GM21367 (cell line): Measurements from ENCODE around the gene GLOD5.

Experiments
- ATAC-seq: cut with Tn5 transposase; IDR thresholded peaks from one replicate; pipeline ENCODE4 v1.9.1; 2021; ENCODE audit not compliant: unreplicated experiment

GLOD5 gene

GRCh38 chrX:48753708-48754228, 7.8 kb upstream of the GLOD5 start:
- ATAC-seq: no peak

- ATAC-seq: no peak
These were observed 7.3 kb upstream of the GLOD5 start for GRCh38 chrX:48754238-48754637.

- ATAC-seq: no peak
These were observed 7.7 kb downstream of the GLOD5 start for GRCh38 chrX:48769230-48769629.

- ATAC-seq: no peak
These were observed 8.7 kb downstream of the GLOD5 start for GRCh38 chrX:48770296-48770695.

- no peak for ATAC-seq
These were observed 11.1 kb downstream of the GLOD5 start for GRCh38 chrX:48772602-48773001.

- ATAC-seq: no peak
These were observed 15.4 kb downstream of the GLOD5 start for GRCh38 chrX:48776818-48777439.

- ATAC-seq: no peak
These were observed 17.9 kb downstream of the GLOD5 start for GRCh38 chrX:48779399-48779798.

GRCh38 chrX:48781705-48782104, 20.2 kb downstream of the GLOD5 start:
- no peak for ATAC-seq

GRCh38 chrX:48782216-48782615, 20.7 kb downstream of the GLOD5 start:
- no peak for ATAC-seq

GRCh38 chrX:48782795-48783194, 21.2 kb downstream of the GLOD5 start:
- ATAC-seq: no peak

GRCh38 chrX:48784726-48785125, 23.2 kb downstream of the GLOD5 start:
- ATAC-seq: no peak

- no peak for ATAC-seq
These were observed 23.6 kb downstream of the GLOD5 start for GRCh38 chrX:48785186-48785539.

GRCh38 chrX:48785540-48786214, 24.1 kb downstream of the GLOD5 start:
- no peak for ATAC-seq

GRCh38 chrX:48786341-48786800, 24.8 kb downstream of the GLOD5 start, which contains the start of gene GATA1:
Gene GATA1 (plus strand): TSS chrX:48786590. CDS start chrX:48791110, 4,520 bp downstream.
- ATAC-seq: no peak

- ATAC-seq: no peak
These were observed 25.4 kb downstream of the GLOD5 start for GRCh38 chrX:48786825-48787504.

GRCh38 chrX:48787505-48788443, 26.2 kb downstream of the GLOD5 start:
- ATAC-seq: no peak

GRCh38 chrX:48789366-48790220, 28.0 kb downstream of the GLOD5 start:
- no peak for ATAC-seq

GRCh38 chrX:48790477-48790876, 28.9 kb downstream of the GLOD5 start:
- ATAC-seq: no peak

GRCh38 chrX:48791063-48791820, 29.7 kb downstream of the GLOD5 start:
- no peak for ATAC-seq
